H1 (cell line): ENCODE results near the gene CAMTA2. TPM values are rescaled to one million over a fixed set of nuclear protein-coding genes. Genes with fewer than 3 reads are reported as not detected.

ENCODE experiments used
- CTCF ChIA-PET: fragments of 300-600 bp; sonication (Branson Sonifier 250); formaldehyde crosslinking; loops from one replicate; lab custom pipeline; 2021; ENCODE audit not compliant: partially characterized antibody; lab: Charles Lee
- POLR2A ChIA-PET: fragments of 300-600 bp; sonication (Branson Sonifier 250); formaldehyde crosslinking; loops from one replicate; lab custom pipeline; 2021; ENCODE audit warnings: inconsistent platforms; ENCODE audit not compliant: partially characterized antibody; lab: Charles Lee
- DNase-seq, 2 experiments: peaks; one replicate each; pipeline versions ENCODE4 v3.0.0 to v3.0.0-alpha.2; 2010 to 2022; ENCODE audit warnings: low spot score in 2 of 2, low read depth in 1 of 2, mixed read lengths in 1 of 2
- FAIRE-seq: peaks from 2 replicates; lab custom pipeline; 2011; peaks lifted over from hg19 to GRCh38; lab: Jason Lieb, UNC
- H2AFZ ChIP-seq: 2 replicates; pipeline ENCODE4 v1.8.1; 2012; ENCODE audit warnings: low read length, inconsistent platforms
- H2AK5ac ChIP-seq: 2 replicates; pipeline ENCODE4 v1.6.1; 2013; ENCODE audit warnings: low read depth, low read length
- H2BK120ac ChIP-seq: replicated peaks from 2 replicates; pipeline ENCODE3; 2013; ENCODE audit warnings: low read depth, low read length, inconsistent platforms
- H2BK12ac ChIP-seq: 2 replicates; pipeline ENCODE4 v1.6.1; 2013; ENCODE audit warnings: low read depth, low read length
- H2BK15ac ChIP-seq: 2 replicates; pipeline ENCODE4 v1.6.1; 2013; ENCODE audit warnings: low read length
- H2BK20ac ChIP-seq: 2 replicates; pipeline ENCODE4 v1.6.1; 2013; ENCODE audit warnings: low read length
- H2BK5ac ChIP-seq: 2 replicates; pipeline ENCODE4 v1.6.1; 2013; ENCODE audit warnings: low read depth, low read length
- H3K14ac ChIP-seq: 2 replicates; pipeline ENCODE4 v1.6.1; 2013; ENCODE audit warnings: inconsistent platforms; ENCODE audit not compliant: insufficient read length
- H3K18ac ChIP-seq: 2 replicates; pipeline ENCODE4 v1.6.1; 2013; ENCODE audit warnings: low read length; ENCODE audit errors: extremely low read depth
- H3K23ac ChIP-seq: 2 replicates; pipeline ENCODE4 v1.6.1; 2013; ENCODE audit warnings: inconsistent platforms; ENCODE audit not compliant: insufficient read length
- H3K23me2 ChIP-seq: 2 replicates; pipeline ENCODE4 v1.6.1; 2013; ENCODE audit warnings: low read depth, low read length
- H3K27ac ChIP-seq: 2 replicates; pipeline ENCODE4 v1.6.1; 2011; ENCODE audit warnings: low read depth, low read length, inconsistent platforms
- H3K27me3 ChIP-seq, 4 experiments: replicated peaks in 1 of 4; 1 replicate in 1 of 4; 2 replicates in 3 of 4; pipeline versions ENCODE4 v1.6.1 to v1.8.1; 2011 to 2013; ENCODE audit warnings: low read length in 3 of 4, mild to moderate bottlenecking in 3 of 4, inconsistent platforms in 2 of 4, mixed read lengths in 2 of 4, moderate library complexity in 1 of 4; ENCODE audit not compliant: control insufficient read depth in 3 of 4, insufficient read depth in 3 of 4; ENCODE audit errors: extremely low read depth in 1 of 4
- H3K36me3 ChIP-seq, 4 experiments: 2 replicates each; pipeline versions ENCODE4 v1.6.1 to v1.8.1; 2011 to 2013; ENCODE audit warnings: mild to moderate bottlenecking in 4 of 4, low read length in 3 of 4, moderate library complexity in 2 of 4, control low read depth in 1 of 4, inconsistent platforms in 1 of 4; ENCODE audit not compliant: insufficient read depth in 4 of 4, control insufficient read depth in 2 of 4
- H3K4ac ChIP-seq: replicated peaks from 2 replicates; pipeline ENCODE3; 2013; ENCODE audit warnings: low read length, low read depth, mixed read lengths, inconsistent platforms; ENCODE audit not compliant: insufficient read length
- H3K4me1 ChIP-seq, 4 experiments: replicated peaks in 1 of 4; 1 replicate in 1 of 4; 2 replicates in 3 of 4; pipeline versions ENCODE4 v1.6.1 to v1.8.1; 2011 to 2013; ENCODE audit warnings: low read length in 3 of 4, inconsistent platforms in 2 of 4, mixed read lengths in 1 of 4; ENCODE audit not compliant: insufficient read depth in 4 of 4, control insufficient read depth in 3 of 4
- H3K4me2 ChIP-seq, 2 experiments: 2 replicates each; pipeline versions ENCODE4 v1.6.1 to v1.8.1; 2011 to 2013; ENCODE audit warnings: low read depth in 2 of 2, low read length in 2 of 2, control low read depth in 1 of 2, inconsistent platforms in 1 of 2, mild to moderate bottlenecking in 1 of 2; ENCODE audit not compliant: insufficient read depth in 1 of 2
- H3K4me3 ChIP-seq, 4 experiments: fragments of 200-600, 300-600 bp in 1 of 4; sonication (generic), shearing (Covaris generic), sonication (Bioruptor Twin) in 1 of 4; 2 replicates each; pipeline versions ENCODE4 v1.5.1 to v1.8.1; 2011 to 2016; ENCODE audit warnings: low read length in 4 of 4, low read depth in 3 of 4, control low read depth in 2 of 4, inconsistent platforms in 2 of 4, mild to moderate bottlenecking in 2 of 4, mixed read lengths in 1 of 4, moderate library complexity in 1 of 4; ENCODE audit not compliant: insufficient read depth in 2 of 4; ENCODE audit errors: extremely low read depth in 1 of 4
- H3K56ac ChIP-seq: replicated peaks from 2 replicates; pipeline ENCODE3; 2013; ENCODE audit warnings: low read depth, mild to moderate bottlenecking, mixed read lengths, low read length, inconsistent platforms; ENCODE audit not compliant: insufficient read length
- H3K79me1 ChIP-seq: 2 replicates; pipeline ENCODE4 v1.6.1; 2013; ENCODE audit warnings: low read depth, low read length, control low read depth
- H3K79me2 ChIP-seq, 2 experiments: 2 replicates each; pipeline versions ENCODE4 v1.6.1 to v1.8.1; 2012 to 2013; ENCODE audit warnings: low read length in 2 of 2, mild to moderate bottlenecking in 2 of 2, inconsistent platforms in 1 of 2; ENCODE audit not compliant: insufficient read depth in 2 of 2, control insufficient read depth in 1 of 2
- H3K9ac ChIP-seq, 4 experiments: replicated peaks in 1 of 4; 1 replicate in 1 of 4; 2 replicates in 3 of 4; pipeline versions ENCODE4 v1.6.1 to v1.8.1; 2011 to 2013; ENCODE audit warnings: low read depth in 3 of 4, low read length in 3 of 4, control low read depth in 2 of 4, mild to moderate bottlenecking in 2 of 4, moderate library complexity in 2 of 4, inconsistent platforms in 1 of 4; ENCODE audit errors: extremely low read depth in 1 of 4
- H3K9me3 ChIP-seq, 2 experiments: 2 replicates each; pipeline versions ENCODE4 v1.6.1 to v1.8.1; 2012 to 2013; ENCODE audit warnings: mild to moderate bottlenecking in 2 of 2, moderate library complexity in 2 of 2, control low read depth in 1 of 2, inconsistent platforms in 1 of 2, low read depth in 1 of 2, low read length in 1 of 2, mixed read lengths in 1 of 2; ENCODE audit not compliant: insufficient read depth in 2 of 2
- H4K20me1 ChIP-seq, 2 experiments: replicated peaks in 1 of 2; 2 replicates each; pipeline versions ENCODE3 to v1.8.1; 2011 to 2013; ENCODE audit warnings: inconsistent platforms in 2 of 2, low read length in 2 of 2, mild to moderate bottlenecking in 1 of 2; ENCODE audit not compliant: insufficient read depth in 2 of 2, control insufficient read depth in 1 of 2
- H4K5ac ChIP-seq: 2 replicates; pipeline ENCODE4 v1.6.1; 2013; ENCODE audit warnings: low read length, low read depth, mixed read lengths, inconsistent platforms; ENCODE audit not compliant: insufficient read length
- H4K8ac ChIP-seq: 2 replicates; pipeline ENCODE4 v1.8.0; 2013; ENCODE audit warnings: mild to moderate bottlenecking, moderate library complexity, low read length, inconsistent platforms; ENCODE audit not compliant: insufficient read depth; ENCODE audit errors: extremely low read depth
- H4K91ac ChIP-seq: replicated peaks from 2 replicates; pipeline ENCODE3; 2013; ENCODE audit warnings: low read length, mixed read lengths, inconsistent platforms; ENCODE audit not compliant: insufficient read length
- BRCA1 ChIP-seq: IDR thresholded peaks from 2 replicates; pipeline ENCODE4 v1.6.1; 2012; ENCODE audit warnings: low read depth, low read length, improper control_type of control experiment
- CBX5 ChIP-seq: fragments of 300-800, 300-1000 bp; sonication (generic); IDR thresholded peaks from 2 replicates; pipeline ENCODE4 v1.7.1; 2016; ENCODE audit warnings: antibody characterized with exemption, low read length, low read depth
- CREB1 ChIP-seq: IDR thresholded peaks from 2 replicates; pipeline ENCODE4 v1.6.1; 2012; ENCODE audit warnings: inconsistent platforms
- EP300 ChIP-seq, 2 experiments: IDR thresholded peaks; 1 replicate in 1 of 2; 2 replicates in 1 of 2; pipeline ENCODE4 v1.6.1; 2011 to 2012; ENCODE audit warnings: low read depth in 2 of 2, low read length in 2 of 2, mild to moderate bottlenecking in 2 of 2, borderline replicate concordance in 1 of 2, inconsistent platforms in 1 of 2, moderate library complexity in 1 of 2
- JUND ChIP-seq: IDR thresholded peaks from 2 replicates; pipeline ENCODE4 v1.6.1; 2011; ENCODE audit warnings: mild to moderate bottlenecking, improper control_type of control experiment, low read length
- MAFK ChIP-seq: IDR thresholded peaks from 2 replicates; pipeline ENCODE4 v1.6.1; 2012; ENCODE audit warnings: low read depth, mild to moderate bottlenecking, improper control_type of control experiment, low read length
- NANOG ChIP-seq: IDR thresholded peaks from 2 replicates; pipeline ENCODE4 v1.6.1; 2011; ENCODE audit warnings: low read length, low read depth, mild to moderate bottlenecking, inconsistent platforms; ENCODE audit not compliant: insufficient read depth, poor library complexity, severe bottlenecking
- NRF1 ChIP-seq: IDR thresholded peaks from 2 replicates; pipeline ENCODE4 v1.6.1; 2011; ENCODE audit warnings: mild to moderate bottlenecking, low read depth, low read length, improper control_type of control experiment
- RBBP5 ChIP-seq: IDR thresholded peaks from 2 replicates; pipeline ENCODE4 v1.7.1; 2012; ENCODE audit warnings: low read depth, mild to moderate bottlenecking, inconsistent platforms, low read length, moderate library complexity, borderline replicate concordance
- SIX5 ChIP-seq: IDR thresholded peaks from 2 replicates; pipeline ENCODE4 v1.6.1; 2011; ENCODE audit warnings: mild to moderate bottlenecking, low read depth, low read length
- SP2 ChIP-seq: IDR thresholded peaks from 2 replicates; pipeline ENCODE4 v1.6.1; 2012; ENCODE audit warnings: mild to moderate bottlenecking, low read length, inconsistent platforms
- SP4 ChIP-seq: IDR thresholded peaks from 2 replicates; pipeline ENCODE4 v1.6.1; 2012; ENCODE audit warnings: low read length, inconsistent platforms
- TBP ChIP-seq: IDR thresholded peaks from 2 replicates; pipeline ENCODE4 v1.6.1; 2011; ENCODE audit warnings: low read depth, low read length, improper control_type of control experiment
- USF2 ChIP-seq: IDR thresholded peaks from 2 replicates; pipeline ENCODE4 v1.6.1; 2011; ENCODE audit warnings: low read length, improper control_type of control experiment
- WGBS, 2 experiments: shearing (Covaris generic) in 1 of 2; methylation state at CpG; one replicate each; pipeline versions ENCODE4 v1.1.6 to v1.1.7; 2013 to 2015; ENCODE audit warnings: low lambda C conversion rate in 2 of 2, mixed read lengths in 2 of 2, inconsistent platforms in 1 of 2, low coverage in 1 of 2, missing lambda C conversion rate in 1 of 2; ENCODE audit not compliant: insufficient replicate concordance in 2 of 2, insufficient coverage in 1 of 2, insufficient read length in 1 of 2; ENCODE audit errors: extremely low coverage in 1 of 2, missing lambda C conversion rate in 1 of 2; 5-methylcytosine and 5-hydroxymethylcytosine counted together
- polyA plus RNA-seq, 7 experiments: library from polyadenylated mRNA; depleted of rRNA in 3 of 7; stranded (reverse) in 5 of 7; unstranded in 2 of 7; fragments of >200 nt in 5 of 7; fragments of 200-250 nt in 2 of 7; gene quantifications; 1 replicate in 5 of 7; 2 replicates in 1 of 7; 4 replicates in 1 of 7; pipeline versions ENCODE4 v1.2.1 to v1.2.3, GENCODE V29; 2011 to 2013; ENCODE audit warnings: missing spikeins in 2 of 7, mixed read lengths in 2 of 7
- total RNA-seq: library from RNA; stranded (reverse); fragmentation: NEBNext Ultra II Directional; extraction: Animal tissue kit (Norgen Biotek cat#: 25700); gene quantifications from 2 replicates; pipeline ENCODE4 v1.2.1, GENCODE V29; 2021

CAMTA2 gene
- total and polyA plus RNA-seq, 2 of the 8 experiments (the other 6 are each of a cell fraction or from before 2014, with no cell fraction given): 5.5 to 12.0 TPM

DNA sequence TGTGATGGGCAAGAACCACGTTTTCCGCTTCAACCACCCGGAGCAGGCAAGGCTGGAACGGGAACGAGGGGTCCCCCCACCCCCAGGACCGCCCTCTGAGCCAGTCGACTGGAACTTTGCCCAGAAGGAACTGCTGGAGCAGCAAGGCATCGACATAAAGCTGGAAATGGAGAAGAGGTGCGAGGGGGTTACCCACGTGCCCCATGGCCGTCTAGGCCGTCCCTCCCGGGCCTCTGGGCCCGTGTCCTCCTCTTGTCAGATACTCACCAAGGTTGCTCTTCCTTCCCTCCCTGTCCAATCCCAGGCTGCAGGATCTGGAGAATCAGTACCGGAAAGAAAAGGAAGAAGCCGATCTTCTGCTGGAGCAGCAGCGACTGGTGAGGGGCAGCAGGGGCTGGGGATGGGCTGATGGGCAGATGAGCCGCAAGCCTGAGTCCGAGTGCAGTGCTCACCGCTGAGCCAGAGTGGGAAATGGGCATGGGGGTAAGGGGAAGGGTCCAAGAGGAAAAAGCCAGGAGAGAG, 33.1 kb upstream of the CAMTA2 start:
- CTCF ChIA-PET: interaction anchor here (1.2 to 5.4 kb wide), 4 partner anchors 10 to 43 kb away, joined by 3 to 21 read pairs (median 12); no protein-coding TSS in a partner anchor
- Histone ChIP-seq H4K20me1 (peaks cover 0 to 5% of the 10 kb centered on the region in 2 experiments), H4K8ac (no peak overlapping the region), H2BK5ac (no peak overlapping the region), H3K79me2 (no peaks in the 10 kb centered on the region), H2AK5ac (no peak overlapping the region), H2AFZ (no peak overlapping the region), H3K4me2 (no peak overlapping the region), H2BK12ac (no peak overlapping the region), H2BK20ac (no peak overlapping the region), H3K36me3 (peaks cover 10 to 47% (median 29%) of the 10 kb centered on the region in 4 experiments), H3K27ac (no peak overlapping the region), H2BK15ac (no peak overlapping the region), H3K23me2 (no peaks in the 10 kb centered on the region), H4K91ac (no peak overlapping the region), H3K4ac (no peak overlapping the region), H3K79me1 (no peaks in the 10 kb centered on the region), H3K4me3 (no peak overlapping the region), H3K9me3 (no peaks in the 10 kb centered on the region), H3K18ac (no peak overlapping the region), H3K9ac (no peak overlapping the region), H3K14ac (no peak overlapping the region), H3K56ac (no peak overlapping the region), H2BK120ac (no peak overlapping the region), H3K27me3 (no peaks in the 10 kb centered on the region), H3K23ac (no peak overlapping the region), H3K4me1 (no peaks in the 10 kb centered on the region), H4K5ac (no peak overlapping the region)
- TF ChIP-seq CREB1 (no peak), RBBP5 (no peak), NANOG (no peak), NRF1 (no peak), SP4 (no peak), CBX5 (no peak), JUND (no peak), MAFK (no peak), BRCA1 (no peak), EP300 (IDR thresholded peaks at IDR 0.05; ENCODE audit: borderline replicate concordance in 1 of 2, low read depth in 2 of 2, low read length in 2 of 2) (no peak), TBP (no peak), SP2 (no peak), USF2 (no peak), SIX5 (no peak)
- FAIRE-seq: no peak
- DNase-seq: no peak
- 86% methylated on average over 18 of the region's 20 CpGs; no CpG with 5 or more reads in 1 of the 2 experiments for WGBS, 2 experiments
- POLR2A ChIA-PET: interaction anchor here (0.9 to 2.1 kb wide), 4 partner anchors 14 to 84 kb away, joined by 3 to 8 read pairs (median 4); no protein-coding TSS in a partner anchor
